NCI-H748 (cell line): ENCODE results near the gene RPN2.

Experiments used
- DNase-seq: peaks from one replicate; lab custom pipeline; 2025; ENCODE audit not compliant: unreplicated experiment; lab: John Stamatoyannopoulos, UW

RPN2 gene

GRCh38 chr20:37179683-37180524 lies 774 bp downstream of the RPN2 start:
- no peak for DNase-seq

DNA sequence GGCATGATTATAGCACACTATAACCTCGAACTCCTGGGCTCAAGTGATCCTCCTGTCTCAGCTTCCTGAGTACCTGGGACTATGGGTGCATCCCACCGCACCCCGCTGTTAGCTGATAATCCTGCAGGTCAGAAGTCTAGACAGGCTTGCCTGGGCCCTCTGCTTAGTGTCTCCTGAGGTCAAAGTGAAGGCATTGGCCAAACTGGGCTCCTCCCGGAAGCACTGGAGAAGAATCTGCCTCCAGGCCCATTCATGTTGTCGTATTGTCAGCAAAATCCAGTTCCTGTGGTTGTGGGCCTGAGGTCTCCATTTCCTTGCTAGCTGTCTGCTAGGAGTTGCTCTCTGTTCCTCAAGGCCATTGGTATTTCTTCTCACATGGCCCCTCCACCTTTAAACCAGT lies 6.6 kb downstream of the RPN2 start:
- no peak for DNase-seq

DNA sequence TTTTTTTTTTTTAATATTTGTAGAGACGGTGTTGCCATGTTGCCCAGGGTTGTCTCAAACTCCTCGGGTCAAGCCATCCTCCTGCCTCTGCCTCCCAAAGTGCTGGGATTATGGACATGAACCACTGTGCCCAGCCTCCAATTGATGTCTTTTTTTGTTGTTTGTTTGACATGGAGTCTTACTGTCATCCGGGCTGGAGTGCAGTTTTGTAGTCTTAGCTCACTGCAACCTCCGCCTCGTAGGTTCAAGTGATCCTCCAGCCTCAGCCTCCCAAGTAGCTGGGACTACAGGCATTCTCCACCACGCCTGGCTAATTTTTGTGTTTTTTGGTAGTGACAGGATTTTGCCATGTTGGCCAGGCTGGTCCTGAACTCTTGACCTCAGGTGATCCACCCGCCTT lies 9.7 kb downstream of the RPN2 start:
- DNase-seq, result no peak

- DNase-seq, result no peak
Measured at GRCh38 chr20:37189416-37190016, 10.4 kb downstream of the RPN2 start.

DNA sequence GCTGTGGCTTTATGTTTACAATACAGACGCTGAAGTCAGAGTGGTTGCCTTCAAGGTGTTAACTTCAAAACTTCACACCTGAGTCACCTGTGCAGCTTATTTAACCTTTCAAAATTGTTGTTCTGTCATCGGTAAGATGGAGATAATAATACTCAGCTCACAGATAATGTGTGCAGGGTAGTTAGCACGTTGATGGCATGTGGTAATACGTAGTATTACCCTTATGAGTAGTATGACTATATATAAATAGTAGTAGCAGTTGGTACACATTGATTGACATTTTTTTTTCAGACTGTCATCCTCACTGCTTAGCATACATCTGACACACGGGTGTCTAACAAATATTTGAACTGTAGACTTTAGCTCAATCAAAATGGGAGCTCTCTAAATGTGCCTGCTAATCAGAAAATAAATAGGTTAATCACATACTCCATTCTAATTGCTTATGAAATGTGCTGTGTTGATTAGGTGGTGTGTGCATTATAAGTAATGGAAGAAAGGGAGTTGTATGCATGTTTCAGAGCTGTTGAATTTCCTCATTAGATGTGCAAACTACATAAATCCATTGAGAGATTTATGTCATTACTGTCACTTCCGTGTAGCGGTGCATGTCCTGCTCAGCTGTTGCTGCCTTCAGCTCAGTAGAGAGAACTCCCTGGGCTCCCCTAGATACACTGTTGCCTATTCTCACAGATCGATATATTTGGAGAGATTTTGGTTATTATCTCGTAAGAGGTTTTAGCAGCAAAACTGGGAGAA lies 11.4 kb downstream of the RPN2 start:
- peak; percentile 23 for DNase-seq

DNA sequence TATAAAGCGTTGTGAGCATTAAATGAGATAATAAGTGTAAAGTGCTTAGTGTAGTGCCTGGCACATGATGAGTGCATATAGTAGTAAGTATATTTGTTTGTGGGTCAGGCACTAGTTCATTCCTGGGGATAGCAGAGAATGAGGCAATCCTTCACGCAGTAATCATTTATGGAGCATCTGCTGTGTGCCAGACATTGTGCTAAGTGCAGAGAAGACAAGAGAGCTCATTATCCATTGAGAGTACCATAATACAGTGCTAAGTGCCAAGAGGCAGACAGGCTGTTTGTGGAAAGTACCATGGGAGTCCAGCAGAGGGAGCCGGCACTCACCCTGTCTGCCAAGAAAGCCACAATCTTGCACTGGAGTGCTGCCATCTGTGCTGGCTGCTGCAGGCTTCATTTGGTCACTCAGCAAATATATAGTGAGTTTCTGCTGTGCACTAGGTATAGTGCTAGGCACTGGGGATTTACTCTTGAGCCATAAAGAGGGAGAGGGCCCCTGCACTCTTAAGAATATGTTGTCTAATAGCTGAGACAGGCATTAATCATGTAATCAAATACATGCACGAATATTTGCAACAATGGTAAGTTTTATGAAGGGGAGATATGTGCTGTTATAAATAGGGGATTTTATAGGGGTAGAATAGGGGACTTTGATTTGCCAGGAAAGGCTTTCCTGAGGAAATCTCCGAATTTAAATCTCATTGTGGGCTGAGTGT lies 13.2 kb downstream of the RPN2 start:
- peak; percentile 65 for DNase-seq

- no peak for DNase-seq
Measured at GRCh38 chr20:37193226-37193625, 14.1 kb downstream of the RPN2 start.

DNA sequence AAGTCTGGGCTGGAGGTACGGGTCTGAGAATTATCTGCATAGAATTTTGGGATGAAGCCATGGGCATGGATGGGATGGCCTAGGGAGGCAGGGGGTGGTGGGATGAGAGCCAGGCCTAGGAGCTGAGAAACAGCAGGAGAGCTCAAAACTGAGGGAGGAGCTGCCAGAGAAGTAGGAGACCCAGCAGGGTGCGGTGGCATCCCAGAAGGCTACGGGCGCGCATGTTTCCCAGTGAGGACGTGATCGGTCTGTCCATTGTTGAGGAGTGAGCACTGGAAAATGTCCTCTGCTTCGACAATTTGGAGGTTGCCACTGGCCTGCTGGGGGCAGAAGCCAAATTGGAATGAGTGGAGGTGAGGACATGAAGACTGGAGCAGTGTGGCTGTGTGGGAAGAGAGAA lies 14.7 kb downstream of the RPN2 start:
- DNase-seq, result no peak

DNA sequence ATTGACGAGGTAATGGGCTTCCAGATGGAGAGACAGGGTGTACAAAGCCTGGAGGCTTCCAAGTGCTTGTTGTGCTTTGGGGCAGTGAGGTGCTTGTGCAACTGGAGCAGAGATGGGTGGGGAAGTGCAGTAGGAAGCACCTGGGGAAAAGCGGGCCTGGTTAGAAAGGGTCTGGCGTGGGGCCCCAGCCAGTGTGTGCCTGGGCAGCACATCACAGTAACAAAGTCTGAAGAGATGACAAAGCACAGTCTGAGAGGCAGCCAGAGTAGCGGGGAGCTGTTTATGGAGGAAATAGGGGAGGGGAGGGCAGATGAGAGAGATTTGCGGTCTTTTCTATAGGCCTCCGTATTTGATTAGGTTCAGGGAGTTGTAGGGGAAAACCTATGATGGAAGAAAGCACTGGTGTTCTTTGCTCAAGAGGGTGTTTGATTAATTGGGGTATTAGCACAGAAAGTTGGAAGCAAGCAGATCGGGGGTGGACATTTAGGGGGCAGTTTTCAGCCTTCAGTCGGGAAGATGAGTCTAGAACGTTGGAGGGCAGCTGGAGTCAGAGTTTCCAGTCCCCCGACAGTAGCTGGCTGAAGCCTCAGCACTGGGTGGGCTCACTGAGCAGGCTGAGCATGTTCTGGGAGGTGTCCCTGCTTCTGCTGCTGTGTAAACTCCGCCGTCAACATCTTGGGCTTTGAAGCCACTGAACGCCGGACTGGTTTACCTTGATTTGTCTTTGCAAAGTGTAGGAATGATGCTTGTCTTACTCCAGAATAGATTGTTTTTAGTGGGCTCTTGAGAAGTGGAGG lies 15.7 kb downstream of the RPN2 start:
- DNase-seq, result no peak

DNA sequence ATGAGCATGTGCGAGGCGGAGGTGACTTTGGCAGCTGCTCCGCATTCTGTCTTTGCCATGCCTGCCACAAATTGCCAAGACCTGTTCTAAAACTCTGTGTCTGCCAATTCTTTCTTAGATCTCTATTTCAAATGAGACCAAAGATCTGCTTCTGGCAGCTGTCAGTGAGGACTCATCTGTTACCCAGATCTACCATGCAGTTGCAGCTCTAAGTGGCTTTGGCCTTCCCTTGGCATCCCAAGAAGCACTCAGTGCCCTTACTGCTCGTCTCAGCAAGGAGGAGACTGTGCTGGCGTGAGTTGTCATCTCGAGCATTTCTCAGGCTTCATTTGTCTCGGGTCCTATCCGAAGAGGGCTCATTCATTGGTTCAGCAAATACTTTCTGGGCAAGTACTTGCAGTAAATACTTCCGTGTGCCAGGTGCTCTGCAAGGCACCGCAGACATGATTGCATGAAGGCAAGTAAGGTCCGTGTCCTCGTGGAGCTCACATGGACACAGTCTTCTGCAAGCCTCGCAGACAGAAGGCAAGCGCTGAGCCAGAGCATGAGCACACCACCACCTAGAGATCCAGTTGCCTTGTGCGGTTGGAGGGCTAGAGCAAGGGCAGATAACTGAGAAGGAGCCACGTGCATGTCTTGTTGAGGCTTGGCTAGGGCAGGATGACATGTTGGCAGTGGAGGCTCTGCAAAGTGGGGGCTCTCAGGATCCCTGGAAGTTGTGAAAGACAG lies 20.0 kb downstream of the RPN2 start:
- no peak for DNase-seq

DNA sequence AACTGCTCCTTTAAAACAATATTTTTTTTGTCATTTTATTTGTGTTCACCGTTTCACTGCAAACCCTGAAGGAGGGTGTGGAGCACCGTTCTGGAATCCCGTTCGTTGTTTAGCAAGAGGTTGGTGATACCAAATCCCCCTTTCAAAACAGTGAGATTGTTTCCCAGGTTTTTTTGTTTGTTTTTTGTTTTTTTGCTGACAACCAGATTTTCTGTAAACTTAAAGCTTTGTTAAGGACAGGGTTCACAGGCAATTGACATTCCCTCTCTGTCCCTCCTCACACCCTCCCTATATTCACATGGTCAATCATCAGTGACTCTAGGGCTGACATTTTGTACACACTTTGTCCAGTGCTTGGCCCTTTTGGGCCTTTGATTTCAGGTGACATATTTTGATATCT lies 21.2 kb downstream of the RPN2 start:
- DNase-seq, result no peak

DNA sequence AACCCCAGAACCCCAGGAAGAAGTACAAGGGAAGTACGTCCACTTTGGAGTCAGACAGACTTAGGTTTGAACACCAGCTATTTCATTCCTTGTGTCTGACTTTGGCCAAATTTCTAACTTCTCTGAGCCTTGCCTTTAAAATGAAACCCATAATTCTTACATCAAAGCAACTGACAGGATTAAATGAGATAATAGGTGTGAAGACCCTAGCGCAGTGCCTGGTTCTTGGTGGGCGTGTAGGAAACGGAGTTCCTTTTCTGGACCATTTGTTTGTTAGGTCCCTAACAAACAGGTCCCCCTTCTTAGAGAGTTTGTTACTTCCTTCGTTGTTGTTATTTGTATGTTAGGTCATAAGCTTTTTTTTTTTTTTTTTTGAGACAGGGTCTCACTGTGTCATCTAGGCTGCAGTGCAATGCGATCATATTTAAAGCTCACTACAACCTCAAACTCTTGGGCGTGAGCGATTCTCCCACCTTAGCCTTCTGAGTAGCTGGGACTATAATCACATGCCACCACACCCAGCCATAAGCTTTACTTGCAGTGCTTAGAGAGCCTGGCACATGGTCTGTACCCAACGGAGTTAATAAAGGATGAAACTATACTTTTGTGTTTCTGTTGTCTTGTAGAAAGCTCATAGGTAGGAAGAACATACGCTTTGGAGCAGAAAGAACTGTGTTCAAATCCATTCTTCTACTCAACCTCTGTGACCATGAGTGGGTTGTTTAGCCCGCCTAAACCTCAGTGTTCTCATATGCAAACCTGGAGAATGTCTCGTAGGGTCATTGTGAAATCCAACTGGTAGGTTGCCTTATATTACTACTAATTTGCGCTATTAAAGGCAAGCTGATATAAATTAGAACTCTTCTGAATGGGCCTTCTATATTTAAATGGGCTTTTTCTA lies 22.0 kb downstream of the RPN2 start:
- no peak for DNase-seq

DNA sequence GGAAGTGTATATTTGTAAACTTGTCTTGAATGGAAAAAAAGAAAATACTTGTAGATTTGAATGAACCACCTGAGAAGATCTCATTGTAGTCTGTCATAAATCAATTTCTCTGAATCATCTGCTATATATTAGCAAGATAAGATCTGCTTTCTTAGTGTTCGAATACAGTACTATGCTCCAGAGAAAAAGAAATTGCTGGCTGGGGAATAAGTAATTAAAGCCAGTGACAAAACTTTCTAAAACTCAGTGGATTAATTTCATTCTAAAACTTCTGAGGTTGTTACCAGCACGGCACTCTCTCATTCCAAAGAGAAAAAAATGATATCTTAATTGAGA lies 22.7 kb downstream of the RPN2 start:
- no peak for DNase-seq

DNA sequence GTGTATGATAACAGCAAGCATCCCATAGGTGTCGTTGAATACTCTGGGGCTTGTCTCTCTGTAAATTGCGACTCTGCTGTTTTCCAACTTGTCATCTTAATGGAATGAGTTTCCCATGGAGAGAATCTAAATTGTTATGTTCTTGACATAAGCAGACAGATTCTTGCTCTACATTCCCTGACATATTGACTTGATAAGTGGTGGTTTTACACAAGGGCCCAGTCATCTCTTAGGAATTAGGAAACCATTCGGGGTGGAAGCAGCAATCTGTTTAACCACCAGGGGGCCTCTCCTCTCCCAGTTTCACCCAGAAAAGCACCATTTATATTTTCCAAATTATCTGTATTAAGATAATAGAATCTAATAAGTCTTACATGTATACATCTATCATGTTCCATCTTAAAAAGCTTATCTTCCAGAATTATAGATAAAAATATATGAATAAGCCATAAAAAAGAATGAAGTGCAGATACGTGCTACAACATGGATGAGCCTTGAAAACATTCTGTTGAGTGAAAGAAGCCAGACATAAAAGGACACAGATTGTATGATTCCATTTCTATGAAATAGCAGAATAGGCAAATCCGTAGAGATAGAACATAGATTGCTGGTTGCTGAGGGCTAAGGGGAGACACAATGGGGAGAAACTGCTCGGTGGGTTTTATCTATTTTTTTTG lies 23.3 kb downstream of the RPN2 start:
- DNase-seq, result no peak

GRCh38 chr20:37204056-37204455 lies 24.9 kb downstream of the RPN2 start:
- DNase-seq, result no peak

GRCh38 chr20:37205130-37205529 lies 26.0 kb downstream of the RPN2 start:
- no peak for DNase-seq

- peak; percentile 49 for DNase-seq
Measured at GRCh38 chr20:37205794-37206193, 26.7 kb downstream of the RPN2 start.

- no peak for DNase-seq
Measured at GRCh38 chr20:37207171-37207570, 28.0 kb downstream of the RPN2 start.
